NCI-H1105 (cell line): ENCODE data around the gene SENP3.

Experiments used
- DNase-seq: peaks from one replicate; lab custom pipeline; 2025; lab: John Stamatoyannopoulos, UW

The SENP3 gene

DNA sequence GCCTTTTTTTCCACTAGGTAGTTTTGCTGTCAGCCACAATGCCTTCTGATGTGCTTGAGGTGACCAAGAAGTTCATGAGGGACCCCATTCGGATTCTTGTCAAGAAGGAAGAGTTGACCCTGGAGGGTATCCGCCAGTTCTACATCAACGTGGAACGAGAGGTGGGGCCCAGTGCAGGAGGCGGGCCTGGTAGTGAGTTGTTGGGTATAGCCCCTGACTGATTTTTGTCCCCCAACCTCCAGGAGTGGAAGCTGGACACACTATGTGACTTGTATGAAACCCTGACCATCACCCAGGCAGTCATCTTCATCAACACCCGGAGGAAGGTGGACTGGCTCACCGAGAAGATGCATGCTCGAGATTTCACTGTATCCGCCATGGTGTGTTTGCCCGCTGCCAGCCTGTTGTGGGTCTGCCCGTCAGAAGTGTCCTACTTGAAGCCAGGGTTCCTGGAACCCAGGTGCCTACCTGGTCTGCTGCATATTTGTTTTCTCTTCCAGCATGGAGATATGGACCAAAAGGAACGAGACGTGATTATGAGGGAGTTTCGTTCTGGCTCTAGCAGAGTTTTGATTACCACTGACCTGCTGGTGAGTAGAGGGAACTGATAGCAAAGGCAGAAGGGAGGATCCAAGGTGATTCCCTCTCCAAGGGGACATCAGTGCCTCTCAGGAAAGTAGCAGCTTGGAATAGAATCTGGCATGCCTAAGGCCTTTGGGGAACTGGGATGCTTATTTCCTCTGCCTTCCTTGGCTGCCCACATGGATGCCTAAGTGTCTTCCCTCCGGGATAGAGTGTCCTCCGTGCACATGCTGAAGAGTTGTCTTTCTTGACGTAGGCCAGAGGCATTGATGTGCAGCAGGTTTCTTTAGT, 15.8 kb downstream of the SENP3 start:
- no peak for DNase-seq

DNA sequence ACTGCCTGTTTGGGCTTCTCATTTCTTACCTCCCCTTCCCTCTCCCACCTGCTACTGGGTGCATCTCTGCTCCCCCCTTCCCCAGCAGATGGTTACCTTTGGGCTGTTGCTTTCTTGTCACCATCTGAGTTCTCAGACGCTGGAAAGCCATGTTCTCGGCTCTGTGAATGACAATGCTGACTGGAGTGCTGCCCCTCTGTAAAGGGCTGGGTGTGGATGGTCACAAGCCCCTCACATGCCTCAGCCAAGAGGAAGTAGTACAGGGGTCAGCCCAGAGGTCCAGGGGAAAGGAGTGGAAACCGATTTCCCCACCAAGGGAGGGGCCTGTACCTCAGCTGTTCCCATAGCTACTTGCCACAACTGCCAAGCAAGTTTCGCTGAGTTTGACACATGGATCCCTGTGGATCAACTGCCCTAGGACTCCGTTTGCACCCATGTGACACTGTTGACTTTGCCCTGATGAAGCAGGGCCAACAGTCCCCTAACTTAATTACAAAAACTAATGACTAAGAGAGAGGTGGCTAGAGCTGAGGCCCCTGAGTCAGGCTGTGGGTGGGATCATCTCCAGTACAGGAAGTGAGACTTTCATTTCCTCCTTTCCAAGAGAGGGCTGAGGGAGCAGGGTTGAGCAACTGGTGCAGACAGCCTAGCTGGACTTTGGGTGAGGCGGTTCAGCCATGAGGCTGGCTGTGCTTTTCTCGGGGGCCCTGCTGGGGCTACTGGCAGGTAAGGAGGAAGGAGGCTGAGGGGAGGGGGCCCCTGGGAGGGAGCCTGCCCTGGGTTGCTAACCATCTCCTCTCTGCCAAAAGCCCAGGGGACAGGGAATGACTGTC, 17.5 kb downstream of the SENP3 start, which contains the start of gene CD68:
Gene CD68, plus strand, starts transcription at position 638 of the 833 bp plus-strand sequence. Its CDS starts 40 bp downstream, at position 678.
- peak; percentile 13 for DNase-seq

DNA sequence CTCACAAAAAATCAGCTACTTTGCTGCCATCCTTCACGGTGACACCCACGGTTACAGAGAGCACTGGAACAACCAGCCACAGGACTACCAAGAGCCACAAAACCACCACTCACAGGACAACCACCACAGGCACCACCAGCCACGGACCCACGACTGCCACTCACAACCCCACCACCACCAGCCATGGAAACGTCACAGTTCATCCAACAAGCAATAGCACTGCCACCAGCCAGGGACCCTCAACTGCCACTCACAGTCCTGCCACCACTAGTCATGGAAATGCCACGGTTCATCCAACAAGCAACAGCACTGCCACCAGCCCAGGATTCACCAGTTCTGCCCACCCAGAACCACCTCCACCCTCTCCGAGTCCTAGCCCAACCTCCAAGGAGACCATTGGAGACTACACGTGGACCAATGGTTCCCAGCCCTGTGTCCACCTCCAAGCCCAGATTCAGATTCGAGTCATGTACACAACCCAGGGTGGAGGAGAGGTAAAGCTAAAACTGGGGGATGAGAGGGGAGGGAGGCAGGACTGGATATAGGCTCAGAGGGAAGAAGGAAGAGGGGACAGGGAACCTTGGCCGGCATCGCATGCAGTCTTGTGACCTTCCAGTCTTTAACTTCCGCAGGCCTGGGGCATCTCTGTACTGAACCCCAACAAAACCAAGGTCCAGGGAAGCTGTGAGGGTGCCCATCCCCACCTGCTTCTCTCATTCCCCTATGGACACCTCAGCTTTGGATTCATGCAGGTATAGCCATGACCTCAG, 18.3 kb downstream of the SENP3 start:
- DNase-seq, result no peak

DNA sequence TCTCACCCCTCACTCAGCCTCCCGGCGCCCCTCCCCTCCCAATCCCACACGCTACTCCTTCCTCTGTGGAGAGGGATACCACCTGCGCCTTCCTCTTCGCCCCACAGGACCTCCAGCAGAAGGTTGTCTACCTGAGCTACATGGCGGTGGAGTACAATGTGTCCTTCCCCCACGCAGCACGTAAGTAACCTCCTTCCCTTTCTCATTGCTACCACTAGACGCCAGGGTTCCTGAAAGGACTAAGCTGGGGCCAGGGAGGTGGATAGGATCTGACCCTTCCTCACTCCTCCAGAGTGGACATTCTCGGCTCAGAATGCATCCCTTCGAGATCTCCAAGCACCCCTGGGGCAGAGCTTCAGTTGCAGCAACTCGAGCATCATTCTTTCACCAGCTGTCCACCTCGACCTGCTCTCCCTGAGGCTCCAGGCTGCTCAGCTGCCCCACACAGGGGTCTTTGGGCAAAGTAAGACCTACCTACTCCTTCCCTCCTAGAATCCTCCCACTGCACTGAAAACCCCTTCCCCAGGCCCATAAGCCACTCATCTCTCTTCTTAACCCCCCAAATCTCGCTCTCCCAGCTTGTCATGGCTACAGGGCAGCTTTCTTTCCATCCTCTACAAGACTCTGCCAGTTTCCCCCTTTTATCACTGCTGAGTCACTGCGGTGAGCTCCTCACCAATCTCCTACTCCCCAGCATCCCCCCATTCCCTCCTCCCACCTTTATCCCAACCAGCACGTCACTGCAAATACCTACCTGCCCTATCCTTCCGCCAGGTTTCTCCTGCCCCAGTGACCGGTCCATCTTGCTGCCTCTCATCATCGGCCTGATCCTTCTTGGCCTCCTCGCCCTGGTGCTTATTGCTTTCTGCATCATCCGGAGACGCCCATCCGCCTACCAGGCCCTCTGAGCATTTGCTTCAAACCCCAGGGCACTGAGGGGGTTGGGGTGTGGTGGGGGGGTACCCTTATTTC, 19.2 kb downstream of the SENP3 start:
- DNase-seq, result no peak

DNA sequence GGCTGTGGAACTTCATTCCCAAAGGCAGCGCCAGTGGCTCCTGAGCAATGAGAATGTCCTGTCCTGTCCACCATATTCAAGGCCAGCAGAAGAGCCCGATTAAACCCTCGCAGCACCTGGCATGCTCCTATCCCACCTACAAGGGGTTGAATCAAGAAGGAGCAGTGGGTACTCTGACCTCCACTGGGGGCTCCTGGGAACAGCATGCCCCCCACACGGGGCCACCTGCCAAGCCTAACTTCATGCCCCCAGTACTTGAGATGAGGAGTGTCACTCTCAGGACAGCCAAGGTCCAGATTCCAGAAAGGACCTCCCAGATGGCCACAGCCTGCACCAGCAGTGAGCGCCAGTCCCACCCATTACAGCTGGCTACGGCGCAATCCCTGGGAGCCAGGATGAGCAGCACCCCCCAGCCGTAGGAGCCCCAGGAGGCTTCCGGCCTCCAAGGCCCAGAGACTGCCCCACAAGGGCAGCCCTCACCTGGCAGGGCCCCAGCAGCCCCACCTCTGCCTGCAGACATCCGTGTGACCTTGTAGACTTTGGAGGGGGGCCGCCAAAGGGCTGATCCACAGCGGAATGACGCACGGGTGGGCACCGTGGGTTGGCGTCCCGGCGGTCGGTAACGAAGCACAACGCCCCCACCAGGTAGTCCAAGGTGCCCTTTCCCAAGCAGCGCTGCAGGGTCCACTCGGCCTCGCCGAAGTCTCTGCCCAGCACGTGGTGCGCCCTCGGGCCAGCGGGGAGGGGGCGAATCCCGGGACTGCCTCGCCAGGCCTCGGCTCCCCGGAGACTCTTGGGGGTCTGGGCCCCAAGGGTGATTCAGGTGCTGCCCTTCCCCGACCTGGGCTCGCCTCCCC, 20.9 kb downstream of the SENP3 start:
- DNase-seq, result peak; percentile 11

DNA sequence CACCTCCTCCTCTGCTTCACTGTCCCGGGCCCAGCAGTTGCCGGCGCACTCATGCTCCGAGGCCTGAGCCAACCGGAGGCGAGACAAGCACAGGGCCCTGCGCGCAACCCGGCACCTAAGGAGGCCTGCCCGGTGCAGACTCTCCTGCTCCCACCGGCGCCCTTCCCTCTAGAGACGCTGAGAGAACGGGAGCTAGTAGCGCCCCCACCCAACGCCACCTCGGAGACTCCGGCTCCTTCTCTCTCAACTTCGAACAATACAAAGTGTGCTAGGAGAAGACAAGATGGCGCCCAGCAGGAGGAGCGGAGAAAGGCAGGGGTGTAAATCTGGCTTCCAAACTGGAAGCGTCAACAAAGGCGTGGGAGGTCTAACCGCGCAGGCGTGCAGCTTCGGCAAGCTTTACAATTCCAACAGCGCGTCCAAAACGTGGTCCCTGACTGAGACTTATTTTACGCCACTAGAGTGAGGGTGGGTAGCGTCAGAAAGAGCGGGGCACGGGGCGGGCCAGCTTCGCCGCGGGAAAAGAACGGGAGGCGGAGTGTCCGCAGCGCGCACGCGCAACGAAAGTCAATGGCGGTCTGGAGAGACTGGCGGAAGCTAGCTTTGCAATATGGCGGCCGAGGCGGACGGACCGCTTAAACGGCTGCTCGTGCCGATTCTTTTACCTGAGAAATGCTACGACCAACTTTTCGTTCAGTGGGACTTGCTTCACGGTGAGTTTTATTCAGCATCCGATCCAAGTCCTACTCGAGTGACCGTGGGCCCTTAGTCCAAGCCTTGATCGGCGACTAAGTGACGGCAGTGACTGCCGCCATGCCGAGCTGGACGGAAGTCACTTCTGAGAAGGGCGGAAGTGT, 21.8 kb downstream of the SENP3 start, which contains the start of gene MPDU1:
Gene MPDU1, plus strand, starts transcription at position 600 of the 857 bp plus-strand sequence. Its CDS starts 11 bp downstream, at position 611.
- DNase-seq, result peak; percentile 98

DNA sequence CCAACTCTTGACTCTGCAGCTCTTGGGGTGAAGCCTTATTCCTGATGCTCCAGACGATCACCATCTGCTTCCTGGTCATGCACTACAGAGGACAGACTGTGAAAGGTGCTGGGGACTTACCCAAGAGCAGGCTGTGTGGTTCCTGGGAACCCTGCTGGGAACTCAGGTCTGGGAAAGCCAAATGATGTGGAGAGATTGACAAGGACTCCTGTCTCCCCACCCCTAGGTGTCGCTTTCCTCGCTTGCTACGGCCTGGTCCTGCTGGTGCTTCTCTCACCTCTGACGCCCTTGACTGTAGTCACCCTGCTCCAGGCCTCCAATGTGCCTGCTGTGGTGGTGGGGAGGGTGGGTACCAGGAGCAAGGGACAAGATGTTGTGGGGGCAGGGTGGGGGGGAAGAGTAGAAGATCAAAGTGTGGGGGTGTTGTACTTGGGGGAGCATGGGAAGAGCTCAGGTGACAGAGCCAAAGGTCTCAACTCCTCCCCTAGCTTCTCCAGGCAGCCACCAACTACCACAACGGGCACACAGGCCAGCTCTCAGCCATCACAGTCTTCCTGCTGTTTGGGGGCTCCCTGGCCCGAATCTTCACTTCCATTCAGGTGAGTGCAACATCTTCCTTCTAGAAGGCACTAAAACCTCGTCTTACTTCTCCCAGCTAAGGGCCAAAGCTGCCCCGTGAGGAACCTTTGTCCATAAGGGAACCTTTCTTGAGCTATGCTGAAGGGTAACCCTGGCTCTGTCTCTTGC, 25.1 kb downstream of the SENP3 start:
- no peak for DNase-seq

DNA sequence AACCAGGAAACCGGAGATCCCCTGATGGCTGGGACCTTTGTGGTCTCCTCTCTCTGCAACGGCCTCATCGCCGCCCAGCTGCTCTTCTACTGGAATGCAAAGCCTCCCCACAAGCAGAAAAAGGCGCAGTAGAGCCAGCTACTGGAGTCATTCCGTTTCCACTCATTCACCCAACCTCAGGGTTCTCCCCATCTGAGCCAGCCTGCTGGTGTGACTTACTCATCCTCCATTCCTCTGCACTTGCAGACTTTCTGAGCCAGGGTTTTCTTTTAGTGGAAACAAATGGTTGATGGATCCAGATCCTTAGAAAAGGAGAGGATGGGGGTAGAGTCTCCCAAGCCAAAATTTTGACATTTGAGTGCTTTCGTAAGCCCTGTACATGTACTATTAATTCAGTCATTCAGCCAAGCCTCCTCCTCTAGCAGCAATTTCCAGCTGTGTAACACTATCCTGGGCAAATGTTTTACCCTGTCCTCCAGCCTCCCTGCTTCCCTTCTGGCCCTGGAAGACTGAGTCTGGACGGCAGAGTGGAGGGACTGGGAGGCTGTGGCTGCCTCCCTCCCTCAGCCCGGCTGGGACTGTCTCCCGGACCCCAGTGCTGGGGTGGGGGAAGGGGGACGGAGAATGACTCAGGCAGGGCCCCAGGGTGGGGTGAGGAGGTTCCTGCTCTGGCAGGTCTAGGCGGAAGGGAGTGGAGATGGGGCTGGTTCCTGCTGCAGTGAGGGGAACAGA, 25.9 kb downstream of the SENP3 start:
- no peak for DNase-seq

DNA sequence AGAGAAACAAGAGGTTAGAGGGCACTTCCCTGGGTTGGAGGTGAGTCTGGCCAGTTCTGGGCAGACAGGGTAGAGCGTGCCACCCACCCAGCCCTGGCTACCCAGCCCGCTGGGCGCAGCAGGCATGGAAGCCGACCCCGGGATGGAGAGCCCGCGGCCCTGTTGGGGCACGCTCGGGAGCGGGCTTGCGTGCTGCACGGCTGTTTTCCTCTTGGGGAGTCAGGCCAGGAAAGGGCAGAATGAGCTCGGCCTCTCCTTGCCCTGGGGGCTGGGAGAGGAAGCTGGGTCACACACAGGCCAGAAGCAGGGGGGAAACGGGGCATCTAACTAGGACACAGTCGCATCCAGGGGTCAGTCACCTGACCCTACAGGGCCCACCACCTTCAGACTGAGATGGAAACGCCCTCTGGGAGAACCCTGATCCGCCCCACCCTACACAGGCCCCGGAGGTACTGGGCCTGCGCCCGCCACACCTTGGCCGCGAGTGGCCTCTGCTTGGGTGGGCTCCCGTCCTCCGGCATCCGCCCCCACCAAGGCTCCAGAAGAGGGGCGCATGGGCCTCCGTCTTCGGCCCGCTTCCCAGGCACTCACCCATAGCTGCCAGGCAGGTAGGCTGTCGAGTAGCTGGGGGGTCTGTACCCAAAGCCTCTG, 27.0 kb downstream of the SENP3 start:
- peak; percentile 22 for DNase-seq

DNA sequence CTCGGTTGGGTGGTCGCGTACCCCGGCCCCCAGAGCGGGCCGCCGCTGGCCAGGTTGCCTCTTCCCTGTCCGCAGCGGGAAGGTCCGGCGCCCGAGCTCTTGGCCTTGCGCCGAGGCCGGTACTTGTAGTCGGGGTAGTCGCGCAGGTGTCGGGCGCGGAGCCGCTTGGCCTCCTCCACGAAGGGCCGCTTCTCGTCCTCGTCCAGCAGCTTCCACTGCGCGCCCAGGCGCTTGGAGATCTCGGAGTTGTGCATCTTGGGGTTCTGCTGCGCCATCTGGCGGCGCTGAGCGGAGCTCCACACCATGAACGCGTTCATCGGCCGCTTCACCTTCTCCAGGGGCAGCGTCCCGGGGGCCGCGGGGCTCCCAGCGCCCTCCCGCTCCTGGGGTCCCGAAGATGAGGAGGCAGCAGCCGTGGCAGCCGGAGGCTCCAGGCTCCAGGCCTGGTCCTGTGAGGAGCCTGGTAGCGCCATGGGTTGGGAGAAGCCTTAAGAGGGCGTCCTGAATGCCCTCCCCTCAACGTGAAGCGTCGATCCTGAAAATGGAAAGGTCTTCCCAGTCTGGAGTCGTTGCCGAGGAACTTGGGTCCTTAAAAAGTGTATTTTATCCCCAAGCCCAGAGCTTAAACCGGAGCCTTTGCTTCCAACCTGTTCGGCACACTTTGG, 27.6 kb downstream of the SENP3 start:
- DNase-seq, result peak; percentile 93

DNA sequence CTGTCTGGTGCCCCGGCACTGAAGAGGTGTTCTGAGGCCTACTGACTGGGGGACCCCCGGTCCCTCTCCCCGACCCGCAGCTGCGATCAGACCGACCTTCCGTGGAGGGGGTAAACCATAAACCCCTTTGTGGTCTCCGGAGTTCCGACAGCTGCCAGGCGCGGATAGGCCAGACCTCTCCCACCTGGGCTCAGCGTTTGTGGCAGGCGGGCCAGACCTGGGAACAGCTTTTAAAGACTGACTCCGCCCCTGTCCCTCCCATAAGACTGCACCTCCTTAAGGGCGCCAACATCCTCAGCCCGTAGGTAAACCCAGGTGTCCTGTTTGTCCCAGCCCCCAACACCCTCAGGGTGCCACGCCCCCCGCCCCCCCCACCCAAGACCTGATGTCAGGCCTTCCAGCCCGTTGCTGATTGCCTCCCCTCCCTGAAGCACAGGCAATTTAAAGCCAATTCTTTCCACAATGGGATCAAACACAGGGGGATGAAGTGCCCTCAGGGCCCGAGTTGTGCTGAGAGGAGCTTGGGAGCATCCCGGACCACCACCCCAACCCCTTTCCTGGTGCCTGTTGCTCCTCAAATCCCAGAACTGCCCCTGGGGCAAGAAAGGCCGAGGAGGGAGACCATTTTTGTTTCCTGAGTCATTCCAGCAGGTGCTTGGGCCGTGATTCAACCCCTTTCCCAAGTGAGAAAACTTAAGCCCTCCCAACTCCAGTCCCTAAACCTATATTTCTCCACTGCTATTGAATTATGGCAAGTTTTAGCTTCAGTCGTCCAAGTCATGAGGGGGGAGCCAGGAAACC, 28.4 kb downstream of the SENP3 start, which contains the start of gene SOX15:
Gene SOX15, minus strand, starts transcription at position 204 of the 801 bp plus-strand sequence. CDS start 418 bp downstream, outside the sequence.
- peak; percentile 72 for DNase-seq

DNA sequence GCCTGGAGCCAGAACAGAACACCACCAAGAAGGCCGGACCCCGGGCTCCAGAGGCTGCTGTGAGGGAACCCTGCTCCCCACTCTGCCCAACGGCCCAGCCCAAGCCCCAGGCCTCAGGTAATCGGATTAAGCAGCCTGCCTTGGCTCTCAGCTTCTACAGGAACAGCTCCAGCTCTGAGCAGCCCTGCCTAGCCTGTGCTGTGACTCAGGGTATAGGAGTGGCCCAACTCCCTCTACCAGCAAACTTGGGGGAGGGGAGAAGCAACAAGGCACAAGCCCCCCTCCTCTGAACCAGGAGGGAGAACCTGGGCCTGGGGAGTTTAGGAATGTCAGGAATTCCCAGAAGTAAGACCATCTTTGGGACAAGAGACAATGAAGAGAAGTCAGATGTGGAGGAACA, 29.0 kb downstream of the SENP3 start:
- DNase-seq, result no peak

DNA sequence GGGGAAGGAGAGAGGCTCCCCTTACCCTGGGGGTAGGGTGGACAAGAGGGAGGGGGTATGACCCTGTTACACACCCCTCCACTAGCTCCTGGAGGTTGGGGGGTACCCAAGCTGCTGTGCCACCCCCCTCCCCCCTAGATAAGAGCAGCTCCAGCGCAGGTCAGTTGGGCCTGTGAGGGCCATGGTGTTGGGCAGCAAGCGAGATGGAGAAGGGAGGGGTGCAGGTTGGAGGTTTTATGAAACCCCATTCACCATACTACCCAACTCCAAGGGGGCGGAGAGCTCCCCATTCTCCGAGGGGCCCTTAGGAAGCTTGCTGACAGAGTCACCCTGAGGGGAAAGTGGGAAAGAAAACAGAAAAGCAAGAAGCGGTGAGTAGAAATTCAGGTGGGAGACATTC, 29.9 kb downstream of the SENP3 start:
- no peak for DNase-seq

DNA sequence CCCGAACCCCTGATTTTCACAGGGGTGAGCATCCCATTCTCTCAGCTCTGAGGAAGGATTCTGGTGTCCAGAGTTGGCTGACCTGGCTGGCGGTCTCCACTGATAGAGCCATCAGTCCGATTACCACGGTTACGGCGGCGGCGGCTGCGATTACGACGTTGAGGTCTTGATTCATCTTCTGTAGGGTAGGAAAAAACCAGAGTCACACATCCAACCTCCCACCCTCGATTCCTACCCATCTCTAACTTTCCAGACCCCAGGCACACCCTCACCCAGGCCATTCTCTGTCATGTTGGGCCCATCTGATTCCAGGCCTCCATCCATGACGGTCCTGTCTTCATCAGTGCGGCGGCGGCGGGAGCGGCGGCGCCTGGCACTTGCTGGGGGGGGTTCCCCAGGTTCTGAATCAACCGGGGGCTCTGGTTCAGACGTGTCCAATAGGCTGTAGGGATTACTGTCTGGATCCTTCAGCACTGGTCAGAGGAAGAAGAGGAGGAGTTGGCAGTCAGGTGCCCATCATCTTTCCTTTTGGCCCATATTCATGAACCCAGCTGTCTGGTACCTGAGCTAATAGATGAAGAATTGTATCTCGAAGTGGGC, 30.8 kb downstream of the SENP3 start:
- no peak for DNase-seq

DNA sequence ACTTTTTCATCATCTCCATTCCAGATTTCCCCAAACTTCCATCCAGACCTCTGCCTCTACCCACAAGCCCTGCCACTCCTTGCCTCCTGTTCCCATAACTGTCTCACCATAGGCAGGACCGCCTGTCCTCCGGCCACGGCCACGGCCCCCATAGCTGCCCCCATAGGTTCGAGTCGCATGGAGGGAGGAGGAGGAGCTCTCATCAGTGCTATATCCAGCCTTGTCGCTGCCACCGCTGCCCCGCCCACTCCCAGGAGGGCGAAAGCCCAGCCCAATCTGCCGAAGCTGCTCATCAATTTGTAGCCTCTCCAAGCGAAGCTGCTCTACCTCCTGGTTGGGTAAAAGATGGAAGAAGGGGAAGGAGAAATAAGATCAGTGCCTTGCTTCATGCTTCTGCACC, 31.6 kb downstream of the SENP3 start:
- DNase-seq, result no peak
